ENCODE measurements around the gene THRB. TPM values are rescaled to one million over a fixed set of nuclear protein-coding genes. Genes with fewer than 3 reads are reported as not detected.

Gene THRB
- polyA plus RNA-seq, 1 experiment: 0.83 TPM

DNA sequence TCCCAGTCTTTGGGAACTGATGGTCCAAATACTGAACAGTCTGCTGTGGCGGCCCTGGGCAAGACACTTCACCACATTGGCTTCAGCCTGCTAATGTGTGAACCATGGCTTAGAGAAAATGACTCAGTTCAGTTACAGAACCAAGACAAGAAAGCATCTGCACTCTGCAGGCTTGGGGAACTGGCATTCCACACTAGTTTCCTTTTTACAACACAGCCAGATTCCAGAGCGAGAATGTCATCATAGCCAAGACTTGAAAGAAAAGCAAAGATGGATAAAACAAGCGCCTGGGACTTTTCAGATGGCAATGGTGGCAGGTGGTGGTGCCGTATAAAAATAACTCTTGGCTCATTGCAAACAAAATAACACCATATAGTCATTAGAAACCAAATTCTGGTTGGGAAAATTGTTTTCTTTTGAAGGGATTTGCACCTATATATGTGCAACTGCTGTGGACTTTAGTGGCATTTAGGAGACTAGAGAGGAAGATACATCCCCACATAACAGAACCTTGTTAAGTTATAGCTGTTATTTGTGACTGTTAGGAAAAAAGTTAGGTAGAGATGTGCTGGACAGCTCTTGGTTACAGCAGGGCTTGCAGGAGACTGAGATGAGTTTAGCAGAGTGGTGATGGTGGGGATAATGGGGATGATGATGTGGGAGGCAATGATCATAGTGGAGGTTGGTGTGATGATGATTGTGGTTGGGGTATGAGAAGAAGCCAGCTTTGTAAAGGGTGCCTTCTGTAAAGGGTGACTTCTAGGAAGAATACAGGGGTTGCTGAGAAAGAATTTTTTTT, 273.6 kb downstream of the THRB start:
- ChIA-PET POLR2A (no interaction called here), CTCF (interaction anchor here (1.3 kb wide), 1 partner anchor 132 kb away, joined by 4 read pairs; no protein-coding TSS in a partner anchor)
- H3K36me3 ChIP-seq (ENCODE audit: control insufficient read depth, insufficient read depth, low read length): no peaks in the 10 kb centered on the region
- TF ChIP-seq, protein P1, sequence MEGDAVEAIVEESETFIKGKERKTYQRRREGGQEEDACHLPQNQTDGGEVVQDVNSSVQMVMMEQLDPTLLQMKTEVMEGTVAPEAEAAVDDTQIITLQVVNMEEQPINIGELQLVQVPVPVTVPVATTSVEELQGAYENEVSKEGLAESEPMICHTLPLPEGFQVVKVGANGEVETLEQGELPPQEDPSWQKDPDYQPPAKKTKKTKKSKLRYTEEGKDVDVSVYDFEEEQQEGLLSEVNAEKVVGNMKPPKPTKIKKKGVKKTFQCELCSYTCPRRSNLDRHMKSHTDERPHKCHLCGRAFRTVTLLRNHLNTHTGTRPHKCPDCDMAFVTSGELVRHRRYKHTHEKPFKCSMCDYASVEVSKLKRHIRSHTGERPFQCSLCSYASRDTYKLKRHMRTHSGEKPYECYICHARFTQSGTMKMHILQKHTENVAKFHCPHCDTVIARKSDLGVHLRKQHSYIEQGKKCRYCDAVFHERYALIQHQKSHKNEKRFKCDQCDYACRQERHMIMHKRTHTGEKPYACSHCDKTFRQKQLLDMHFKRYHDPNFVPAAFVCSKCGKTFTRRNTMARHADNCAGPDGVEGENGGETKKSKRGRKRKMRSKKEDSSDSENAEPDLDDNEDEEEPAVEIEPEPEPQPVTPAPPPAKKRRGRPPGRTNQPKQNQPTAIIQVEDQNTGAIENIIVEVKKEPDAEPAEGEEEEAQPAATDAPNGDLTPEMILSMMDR (IDR thresholded peaks at IDR 0.05; ENCODE audit: insufficient read depth, low read depth, low read length): no peak
- 0 out of 2 replicates have a peak, but pooled peaks cover under 1% of the 10 kb centered on the region for H3K27me3 ChIP-seq (ENCODE audit: control insufficient read depth, insufficient read depth, low read length)
- peak; percentile 93 for DNase-seq (ENCODE audit: low read depth)
- H3K4me3 ChIP-seq (ENCODE audit: low read depth, low read length): no peak overlapping the region

DNA sequence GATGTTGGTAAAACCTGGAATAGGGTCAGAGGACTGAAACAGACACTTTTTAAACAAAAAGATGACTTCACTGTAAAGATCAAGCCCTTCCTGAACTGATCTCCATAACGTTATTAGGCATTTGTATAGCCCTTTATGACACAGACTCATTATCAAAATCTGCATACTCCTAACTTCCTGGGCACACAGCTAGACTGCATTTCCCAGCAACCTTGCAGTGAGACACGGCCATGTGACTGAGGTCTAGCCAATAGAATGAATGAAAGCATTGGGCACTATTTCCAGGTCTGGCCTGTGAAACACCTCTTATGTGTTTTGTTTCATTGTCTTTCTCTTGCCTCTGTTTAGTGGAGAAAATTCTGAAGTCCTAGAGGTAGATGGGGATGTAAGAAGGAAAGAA, 279.1 kb downstream of the THRB start:
- TF ChIP-seq, protein P1 (IDR thresholded peaks at IDR 0.05; ENCODE audit: insufficient read depth, low read depth, low read length): no peak
- DNase-seq (ENCODE audit: low read depth): no peak
- Histone ChIP-seq H3K36me3 (ENCODE audit: control insufficient read depth, insufficient read depth, low read length) (no peaks in the 10 kb centered on the region), H3K4me3 (ENCODE audit: low read depth, low read length) (no peak overlapping the region), H3K27me3 (ENCODE audit: control insufficient read depth, insufficient read depth, low read length) (0 out of 2 replicates have a peak, but pooled peaks cover 3% of the 10 kb centered on the region)
- ChIA-PET CTCF (interaction anchor here (1.4 kb wide), 1 partner anchor 49 kb away, joined by 3 read pairs; no protein-coding TSS in a partner anchor), POLR2A (no interaction called here)

DNA sequence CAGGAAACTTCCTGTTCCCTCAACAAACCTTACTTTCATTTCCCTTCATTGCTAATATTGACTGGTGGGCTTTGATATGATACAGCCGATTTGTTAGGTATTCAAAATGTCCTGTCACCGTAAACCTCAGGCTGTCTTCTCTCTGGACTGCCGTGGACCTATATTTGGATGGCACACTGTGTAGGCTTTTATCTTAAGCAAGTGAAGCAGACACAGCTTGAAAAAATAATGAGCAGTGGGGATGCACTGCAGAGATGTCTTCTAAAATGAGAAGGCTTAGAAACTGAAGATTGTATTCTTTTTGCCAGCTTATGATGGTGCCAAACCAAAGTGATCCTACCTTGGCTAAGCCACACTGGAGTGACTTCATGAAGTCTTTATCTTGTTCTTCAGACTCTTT, 283.3 kb downstream of the THRB start:
- ChIA-PET POLR2A (no interaction called here), CTCF (interaction anchor here (1.1 kb wide), 1 partner anchor 89 kb away, joined by 3 read pairs; no protein-coding TSS in a partner anchor)
- no peaks in the 10 kb centered on the region for H3K36me3 ChIP-seq (ENCODE audit: control insufficient read depth, insufficient read depth, low read length)
- H3K4me3 ChIP-seq (ENCODE audit: low read depth, low read length): no peak overlapping the region
- TF ChIP-seq, protein P1 (IDR thresholded peaks at IDR 0.05; ENCODE audit: insufficient read depth, low read depth, low read length): no peak
- no peak for DNase-seq (ENCODE audit: low read depth)
- H3K27me3 ChIP-seq (ENCODE audit: control insufficient read depth, insufficient read depth, low read length): 0 out of 2 replicates have a peak, but pooled peaks cover 3% of the 10 kb centered on the region

DNA sequence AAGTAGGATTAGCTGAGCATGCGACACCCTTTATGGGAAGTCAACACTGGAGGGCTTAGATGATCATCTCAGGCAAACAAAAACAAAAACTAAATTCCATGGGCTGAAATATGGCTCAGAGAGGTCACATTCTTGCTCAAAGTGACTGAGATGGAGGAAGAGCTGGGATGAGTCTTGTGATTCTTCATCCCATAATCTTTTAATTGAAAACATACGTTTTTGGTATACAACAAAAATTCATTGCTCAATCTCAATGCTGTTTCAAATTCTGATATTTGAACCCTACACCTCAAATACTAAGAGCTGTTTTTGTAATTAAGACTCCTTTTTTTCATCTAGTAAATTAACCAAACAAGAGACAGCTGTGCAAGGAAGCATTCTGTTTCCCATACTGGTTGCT, 292.6 kb downstream of the THRB start:
- Histone ChIP-seq H3K27me3 (ENCODE audit: control insufficient read depth, insufficient read depth, low read length) (no peaks in the 10 kb centered on the region), H3K4me3 (ENCODE audit: low read depth, low read length) (no peak overlapping the region), H3K36me3 (ENCODE audit: control insufficient read depth, insufficient read depth, low read length) (no peaks in the 10 kb centered on the region)
- CTCF ChIA-PET: interaction anchor here (1.3 to 1.4 kb wide), 2 partner anchors 16 to 35 kb away, joined by 4 to 8 read pairs; no protein-coding TSS in a partner anchor
- peak; percentile 76 for DNase-seq (ENCODE audit: low read depth)
- TF ChIP-seq, protein P1 (IDR thresholded peaks at IDR 0.05; ENCODE audit: insufficient read depth, low read depth, low read length): no peak
- POLR2A ChIA-PET: no interaction called here

DNA sequence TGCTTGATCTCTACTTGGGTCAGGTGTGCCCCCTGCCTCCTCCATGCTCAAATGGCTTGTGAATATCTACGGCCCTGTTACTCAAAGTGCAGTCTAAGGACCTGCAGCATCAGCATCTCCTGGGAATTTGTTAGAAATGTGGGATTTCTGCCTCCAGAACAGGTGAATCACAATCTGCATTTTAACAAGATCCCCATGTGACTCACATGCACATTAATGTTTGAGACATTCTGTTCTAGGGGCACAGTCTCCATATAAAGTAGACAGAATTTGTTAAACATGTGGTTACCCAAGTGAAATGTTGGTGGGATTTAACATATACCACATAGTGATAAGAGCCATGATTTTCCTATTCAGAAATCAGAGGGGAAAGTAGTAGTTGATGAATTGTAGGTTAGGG, 293.3 kb downstream of the THRB start:
- H3K36me3 ChIP-seq (ENCODE audit: control insufficient read depth, insufficient read depth, low read length): no peaks in the 10 kb centered on the region
- TF ChIP-seq, protein P1 (IDR thresholded peaks at IDR 0.05; ENCODE audit: insufficient read depth, low read depth, low read length): no peak
- no peak for DNase-seq (ENCODE audit: low read depth)
- POLR2A ChIA-PET: no interaction called here
- no peak overlapping the region for H3K4me3 ChIP-seq (ENCODE audit: low read depth, low read length)
- H3K27me3 ChIP-seq (ENCODE audit: control insufficient read depth, insufficient read depth, low read length): no peaks in the 10 kb centered on the region
- CTCF ChIA-PET: no interaction called here
